Glutamatergic neuron (in vitro differentiated cells): ENCODE results near the gene BTBD9. TPM values are rescaled to one million over a fixed set of nuclear protein-coding genes. Genes with fewer than 3 reads are reported as not detected.

Experiments used
- DNase-seq: peaks from one replicate; pipeline ENCODE4 v3.0.0; 2022
- H3K27ac Mint-ChIP-seq: one replicate; pipeline ENCODE4 v1.8.0; 2020; ENCODE audit warnings: mild to moderate bottlenecking, mixed read lengths, inconsistent platforms; ENCODE audit not compliant: unreplicated experiment
- H3K27me3 Mint-ChIP-seq: one replicate; pipeline ENCODE4 v1.8.0; 2020; ENCODE audit warnings: mild to moderate bottlenecking, moderate library complexity, mixed read lengths, inconsistent platforms; ENCODE audit not compliant: unreplicated experiment
- H3K36me3 Mint-ChIP-seq: one replicate; pipeline ENCODE4 v1.8.0; 2020; ENCODE audit warnings: mild to moderate bottlenecking, mixed read lengths, inconsistent platforms; ENCODE audit not compliant: unreplicated experiment
- H3K4me1 Mint-ChIP-seq: one replicate; pipeline ENCODE4 v1.8.0; 2020; ENCODE audit warnings: mild to moderate bottlenecking, low read depth, mixed read lengths, inconsistent platforms; ENCODE audit not compliant: unreplicated experiment
- H3K4me3 Mint-ChIP-seq: one replicate; pipeline ENCODE4 v1.8.0; 2020; ENCODE audit warnings: mild to moderate bottlenecking, mixed read lengths, inconsistent platforms; ENCODE audit not compliant: unreplicated experiment
- H3K9me3 Mint-ChIP-seq: one replicate; pipeline ENCODE4 v1.8.0; 2020; ENCODE audit warnings: mild to moderate bottlenecking, moderate library complexity, mixed read lengths, inconsistent platforms; ENCODE audit not compliant: unreplicated experiment
- total RNA-seq: library from RNA; stranded (reverse); fragmentation: NEBNext Ultra II Directional; extraction: Animal tissue kit (Norgen Biotek cat#: 25700); gene quantifications from one replicate; pipeline ENCODE4 v1.2.1, GENCODE V29; 2021; ENCODE audit not compliant: unreplicated experiment
- TF ChIP-seq, protein P1 (sequence below): fragments of 200-600 bp; sonication (generic); IDR thresholded peaks from one replicate; pipeline ENCODE4 v1.5.0; 2021; ENCODE audit not compliant: partially characterized antibody, unreplicated experiment

The BTBD9 gene
- total RNA-seq, 1 donor from 2014 or later = 18.8 TPM

DNA sequence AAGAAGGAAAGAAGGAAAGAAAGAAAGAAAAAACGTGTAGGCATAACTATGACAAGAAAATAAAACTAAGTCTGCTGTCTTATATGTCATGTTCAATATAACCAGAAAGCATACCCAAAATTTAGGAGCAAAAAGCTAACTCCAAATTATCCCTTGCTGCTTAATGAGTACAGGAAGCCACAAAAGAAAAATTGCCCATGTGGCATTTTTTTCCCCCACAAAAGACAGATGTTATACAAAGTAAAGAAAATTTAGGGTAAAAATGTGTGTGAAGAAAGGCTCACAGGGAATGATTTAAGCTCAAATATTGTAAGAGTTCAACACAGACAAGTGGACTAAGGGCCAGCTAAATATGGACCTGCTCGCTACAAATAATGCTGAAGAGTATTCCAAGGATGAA, 263.8 kb downstream of the BTBD9 start:
- Mint-ChIP-seq H3K4me1 (peaks cover 24% of the 10 kb centered on the region), H3K4me3 (no peak overlapping the region), H3K27me3 (no peaks in the 10 kb centered on the region), H3K9me3 (peaks cover 1% of the 10 kb centered on the region), H3K36me3 (no peaks in the 10 kb centered on the region), H3K27ac (no peak overlapping the region)
- TF ChIP-seq, protein P1, sequence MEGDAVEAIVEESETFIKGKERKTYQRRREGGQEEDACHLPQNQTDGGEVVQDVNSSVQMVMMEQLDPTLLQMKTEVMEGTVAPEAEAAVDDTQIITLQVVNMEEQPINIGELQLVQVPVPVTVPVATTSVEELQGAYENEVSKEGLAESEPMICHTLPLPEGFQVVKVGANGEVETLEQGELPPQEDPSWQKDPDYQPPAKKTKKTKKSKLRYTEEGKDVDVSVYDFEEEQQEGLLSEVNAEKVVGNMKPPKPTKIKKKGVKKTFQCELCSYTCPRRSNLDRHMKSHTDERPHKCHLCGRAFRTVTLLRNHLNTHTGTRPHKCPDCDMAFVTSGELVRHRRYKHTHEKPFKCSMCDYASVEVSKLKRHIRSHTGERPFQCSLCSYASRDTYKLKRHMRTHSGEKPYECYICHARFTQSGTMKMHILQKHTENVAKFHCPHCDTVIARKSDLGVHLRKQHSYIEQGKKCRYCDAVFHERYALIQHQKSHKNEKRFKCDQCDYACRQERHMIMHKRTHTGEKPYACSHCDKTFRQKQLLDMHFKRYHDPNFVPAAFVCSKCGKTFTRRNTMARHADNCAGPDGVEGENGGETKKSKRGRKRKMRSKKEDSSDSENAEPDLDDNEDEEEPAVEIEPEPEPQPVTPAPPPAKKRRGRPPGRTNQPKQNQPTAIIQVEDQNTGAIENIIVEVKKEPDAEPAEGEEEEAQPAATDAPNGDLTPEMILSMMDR = no peak
- no peak for DNase-seq

DNA sequence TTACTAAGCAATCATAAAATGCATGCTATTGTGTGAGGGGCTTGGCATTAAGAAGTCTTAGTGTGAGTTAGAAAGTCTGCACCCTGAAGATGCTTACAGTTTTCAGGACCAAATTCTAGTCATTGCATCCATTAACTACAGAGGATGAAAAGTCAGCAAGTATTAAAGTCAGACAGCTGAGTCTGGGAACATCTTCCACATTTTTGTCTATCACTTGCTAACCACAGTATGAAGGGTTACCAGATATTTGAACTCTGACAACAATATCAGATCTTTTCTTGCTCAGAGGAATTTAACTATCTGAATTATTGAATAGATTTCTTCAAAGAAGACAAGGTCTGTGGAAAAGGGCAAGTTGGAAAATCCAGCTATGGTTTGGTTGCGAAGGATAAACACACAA, 264.4 kb downstream of the BTBD9 start:
- TF ChIP-seq, protein P1 = no peak
- H3K9me3 Mint-ChIP-seq = peaks cover 1% of the 10 kb centered on the region

DNA sequence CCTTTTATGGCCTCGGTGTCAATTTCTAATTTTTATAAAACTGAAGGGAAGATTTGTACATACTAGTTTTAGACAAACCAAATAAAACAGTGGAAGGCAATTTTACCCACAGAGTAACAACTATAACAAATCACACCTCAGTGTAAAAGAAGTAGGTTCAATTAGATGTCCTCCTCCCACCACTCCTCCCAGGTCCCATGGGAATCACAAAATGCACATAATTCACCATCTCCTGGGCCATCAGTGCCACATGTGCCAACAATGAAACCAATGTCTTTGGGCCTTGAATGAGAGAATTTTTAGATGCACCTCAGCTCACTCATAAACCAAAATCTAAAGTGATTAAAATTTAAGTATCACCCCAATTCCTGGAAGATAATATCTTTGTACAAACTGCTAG, 267.8 kb downstream of the BTBD9 start:
- TF ChIP-seq, protein P1 = no peak
- Mint-ChIP-seq H3K4me1 (peaks cover 29% of the 10 kb centered on the region), H3K4me3 (peak overlapping the region; percentile 9), H3K27ac (no peak overlapping the region), H3K9me3 (peaks cover 1% of the 10 kb centered on the region), H3K36me3 (no peaks in the 10 kb centered on the region), H3K27me3 (no peaks in the 10 kb centered on the region)
- DNase-seq = no peak

More for the DNA sequence above, 264.4 kb downstream of the BTBD9 start:
- Mint-ChIP-seq H3K27ac (no peak overlapping the region), H3K27me3 (no peaks in the 10 kb centered on the region), H3K4me1 (peaks cover 29% of the 10 kb centered on the region), H3K36me3 (no peaks in the 10 kb centered on the region), H3K4me3 (no peak overlapping the region)
- no peak for DNase-seq

DNA sequence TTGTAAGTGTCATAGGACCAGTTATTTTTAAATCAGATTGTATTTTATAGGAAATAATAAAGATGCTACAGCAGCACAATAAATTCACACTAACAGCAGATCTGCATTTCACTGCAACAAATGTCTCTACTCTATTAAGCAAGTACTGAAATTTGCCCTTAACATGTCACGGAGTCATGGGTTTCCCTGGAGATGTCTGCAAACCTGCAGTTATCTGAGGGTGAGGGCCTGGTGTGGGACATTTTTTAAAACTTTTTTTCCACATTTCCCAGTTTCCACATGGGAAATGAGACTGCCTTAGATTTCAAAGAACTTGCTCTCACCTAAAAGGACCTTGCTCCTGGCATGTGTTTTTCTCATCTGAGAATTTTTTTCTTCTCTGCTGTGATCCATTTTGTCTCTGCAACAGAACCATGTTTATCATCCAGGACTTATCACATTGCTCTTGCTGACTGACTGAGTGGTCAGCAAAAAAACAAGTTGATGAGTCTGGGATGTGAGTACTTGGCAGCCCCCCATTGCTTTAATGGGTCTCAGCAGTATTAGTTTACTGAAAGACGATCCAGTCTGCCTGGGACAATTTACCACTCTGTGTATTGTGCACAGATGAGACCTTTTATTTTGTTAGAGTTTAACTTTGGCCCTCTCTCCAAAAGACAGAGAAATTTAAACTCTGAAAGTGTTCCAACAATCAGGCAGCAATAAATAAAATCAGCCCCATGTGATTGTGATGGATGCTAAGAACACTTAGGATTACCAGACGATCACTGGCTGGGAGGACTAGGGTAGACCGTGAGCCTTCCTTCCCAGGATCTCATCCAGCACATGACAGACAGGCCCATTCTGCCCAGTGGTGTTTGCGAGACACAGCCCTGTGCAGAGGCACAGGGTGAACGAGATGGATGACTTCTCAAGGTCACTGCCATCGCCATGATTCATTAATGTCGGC, 268.8 kb downstream of the BTBD9 start:
- H3K36me3 Mint-ChIP-seq = no peaks in the 10 kb centered on the region
- H3K27me3 Mint-ChIP-seq = no peaks in the 10 kb centered on the region
- DNase-seq = peak; percentile 29
- H3K27ac Mint-ChIP-seq = peak overlapping the region; percentile 1
- peaks cover 29% of the 10 kb centered on the region for H3K4me1 Mint-ChIP-seq
- TF ChIP-seq, protein P1 = no peak
- H3K9me3 Mint-ChIP-seq = peaks cover 1% of the 10 kb centered on the region
- H3K4me3 Mint-ChIP-seq = no peak overlapping the region

DNA sequence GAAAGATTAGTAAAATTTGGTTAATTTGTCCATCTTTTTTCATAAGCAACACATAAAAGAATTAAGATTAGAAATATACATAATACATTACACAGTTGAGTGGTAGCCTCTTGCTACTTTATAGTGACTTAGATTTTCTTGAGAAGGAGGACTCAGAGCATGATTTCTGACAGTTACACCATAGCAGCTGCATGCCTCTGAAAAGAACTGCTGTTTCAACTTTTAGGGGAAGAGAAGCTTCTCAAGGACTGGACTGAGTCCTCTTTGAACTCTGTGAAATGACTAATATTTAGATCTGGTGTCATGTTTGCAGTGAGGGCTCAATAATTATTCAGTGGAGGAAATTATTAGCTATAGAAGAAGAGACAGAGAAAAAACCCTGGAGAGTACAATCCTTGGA, 272.5 kb downstream of the BTBD9 start:
- Mint-ChIP-seq H3K9me3 (peaks cover 1% of the 10 kb centered on the region), H3K4me3 (no peak overlapping the region), H3K27me3 (no peaks in the 10 kb centered on the region), H3K27ac (no peak overlapping the region), H3K36me3 (no peaks in the 10 kb centered on the region), H3K4me1 (peaks cover 16% of the 10 kb centered on the region)
- TF ChIP-seq, protein P1 = no peak
- no peak for DNase-seq
